PC-3 (cell line): ENCODE data around the gene RER1.

Source experiments
- CTCF ChIP-seq: fragments of 300-600 bp; sonication (generic); conservative IDR thresholded peaks from 2 replicates; pipeline ENCODE4 v1.5.1; 2017; ENCODE audit warnings: antibody characterized with exemption, low read depth, mild to moderate bottlenecking, low read length
- EZH2 ChIP-seq: fragments of 300-600 bp; sonication (generic); IDR thresholded peaks from one replicate; pipeline ENCODE4 v1.6.1; 2017; ENCODE audit warnings: antibody characterized with exemption, mild to moderate bottlenecking, low read length; ENCODE audit not compliant: unreplicated experiment

DNA sequence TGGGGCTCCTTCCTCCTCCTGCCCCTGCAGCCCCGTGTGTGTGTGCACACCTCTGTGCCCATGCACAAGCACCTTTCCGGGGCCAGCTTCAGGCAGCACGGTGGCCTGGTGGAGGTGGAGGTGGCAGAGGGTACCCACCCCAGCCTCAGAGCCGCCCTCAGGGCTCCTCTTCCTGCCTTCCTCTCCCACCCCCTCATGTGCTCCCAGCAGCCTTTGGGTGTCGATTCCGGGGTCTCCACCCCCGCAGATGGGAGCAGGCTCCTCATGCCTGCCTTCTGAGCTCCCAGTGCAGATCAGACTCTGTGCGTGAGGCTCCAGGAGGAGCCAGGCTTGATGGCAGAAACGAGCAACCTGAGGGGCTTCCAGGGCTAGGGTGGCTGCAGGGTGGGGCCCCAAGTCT is 55.2 kb downstream of the RER1 start:
- no peak for TF ChIP-seq CTCF
- TF ChIP-seq EZH2 = no peak
